ENCODE measurements around the gene DTX3. TPM values are rescaled to one million over a fixed set of nuclear protein-coding genes. Genes with fewer than 3 reads are reported as not detected.

Gene DTX3
- total RNA-seq, 1 experiment from 2014 or later: 23.1 TPM

DNA sequence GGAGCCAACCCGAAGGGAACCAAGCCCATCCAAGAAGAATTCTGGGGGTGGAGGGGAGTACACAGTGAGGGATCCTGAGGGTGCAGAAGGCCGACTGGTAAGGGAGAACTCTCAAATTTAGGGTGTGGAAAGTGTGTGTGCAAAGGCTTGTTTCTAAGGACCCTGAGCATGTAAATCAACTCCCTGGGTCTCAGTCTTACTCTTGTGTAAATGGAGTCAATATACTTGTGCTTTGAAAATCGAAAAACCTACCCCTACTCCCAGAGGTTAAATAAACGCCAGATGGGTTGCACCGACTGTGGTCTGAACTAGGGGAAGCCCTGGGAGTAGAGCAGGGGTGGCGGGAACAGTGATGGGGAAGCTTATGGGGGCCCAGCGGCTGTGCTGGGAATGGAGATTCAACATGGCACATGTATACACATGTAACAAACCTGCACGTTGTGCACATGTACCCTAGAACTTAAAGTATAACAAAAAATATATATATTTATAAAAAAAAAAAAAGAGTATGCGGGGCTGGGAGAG lies 22.4 kb downstream of the DTX3 start:
- Mint-ChIP-seq H3K9me3 (ENCODE audit: low read depth, unreplicated experiment) (no peaks in the 10 kb centered on the region), H3K27me3 (ENCODE audit: unreplicated experiment) (peaks cover 55% of the 10 kb centered on the region), H3K4me1 (ENCODE audit: low read depth, unreplicated experiment) (peaks cover 12% of the 10 kb centered on the region), H3K27ac (ENCODE audit: unreplicated experiment) (no peak overlapping the region), H3K4me3 (ENCODE audit: low read depth, unreplicated experiment) (no peak overlapping the region), H3K36me3 (ENCODE audit: insufficient read depth, unreplicated experiment) (peaks cover 6% of the 10 kb centered on the region)
- intact Hi-C loops (cut with micrococcal nuclease; ENCODE audit: unreplicated experiment): loop anchor here (10.0 kb wide), 1 partner anchor 172 kb away; the partner anchor contains the start of genes GLI1 and INHBE
- no peak for TF ChIP-seq CTCF (IDR thresholded peaks at IDR 0.05; ENCODE audit: unreplicated experiment)
- CTCF ChIA-PET: no interaction called here
- BruUV-seq (replicated peaks): no TSS peak
- no peak for DNase-seq

- Mint-ChIP-seq H3K9me3 (ENCODE audit: low read depth, unreplicated experiment) (no peaks in the 10 kb centered on the region), H3K4me1 (ENCODE audit: low read depth, unreplicated experiment) (peaks cover 13% of the 10 kb centered on the region), H3K27me3 (ENCODE audit: unreplicated experiment) (peaks cover 48% of the 10 kb centered on the region), H3K36me3 (ENCODE audit: insufficient read depth, unreplicated experiment) (peaks cover 13% of the 10 kb centered on the region), H3K27ac (ENCODE audit: unreplicated experiment) (no peak overlapping the region), H3K4me3 (ENCODE audit: low read depth, unreplicated experiment) (no peak overlapping the region)
- TF ChIP-seq CTCF (IDR thresholded peaks at IDR 0.05; ENCODE audit: unreplicated experiment): no peak
- intact Hi-C loops (cut with micrococcal nuclease; ENCODE audit: unreplicated experiment): loop anchor here (10.0 kb wide), 1 partner anchor 173 kb away; the partner anchor contains the start of genes GLI1 and INHBE
- CTCF ChIA-PET: interaction anchor here (0.7 kb wide), 1 partner anchor 412 kb away, joined by 3 read pairs; no protein-coding TSS in a partner anchor
- BruUV-seq (replicated peaks): no TSS peak
- no peak for DNase-seq
Observed at GRCh38 chr12:57627501-57628279, 23.1 kb downstream of the DTX3 start.

- BruUV-seq (replicated peaks): no TSS peak
- H3K36me3 Mint-ChIP-seq (ENCODE audit: insufficient read depth, unreplicated experiment): peaks cover 17% of the 10 kb centered on the region
- H3K4me1 Mint-ChIP-seq (ENCODE audit: low read depth, unreplicated experiment): peaks cover 17% of the 10 kb centered on the region
- DNase-seq: no peak
- no peaks in the 10 kb centered on the region for H3K9me3 Mint-ChIP-seq (ENCODE audit: low read depth, unreplicated experiment)
- TF ChIP-seq CTCF (IDR thresholded peaks at IDR 0.05; ENCODE audit: unreplicated experiment): no peak
- H3K27ac Mint-ChIP-seq (ENCODE audit: unreplicated experiment): no peak overlapping the region
- no peak overlapping the region for H3K4me3 Mint-ChIP-seq (ENCODE audit: low read depth, unreplicated experiment)
- intact Hi-C loops (cut with micrococcal nuclease; ENCODE audit: unreplicated experiment): loop anchor here (10.0 kb wide), 1 partner anchor 174 kb away; the partner anchor contains the start of genes GLI1 and INHBE
- peaks cover 39% of the 10 kb centered on the region for H3K27me3 Mint-ChIP-seq (ENCODE audit: unreplicated experiment)
- CTCF ChIA-PET: interaction anchor here (0.7 kb wide), 1 partner anchor 413 kb away, joined by 3 read pairs; no protein-coding TSS in a partner anchor
Observed at GRCh38 chr12:57628280-57629191, 23.9 kb downstream of the DTX3 start.

- intact Hi-C loops (cut with micrococcal nuclease; ENCODE audit: unreplicated experiment): loop anchor here (10.0 kb wide), 2 partner anchors 55 to 175 kb away; partner anchors contain the start of genes GLI1 and INHBE
- TF ChIP-seq CTCF (IDR thresholded peaks at IDR 0.05; ENCODE audit: unreplicated experiment): no peak
- CTCF ChIA-PET: interaction anchor here (0.5 kb wide), 1 partner anchor 256 kb away, joined by 3 read pairs; no protein-coding TSS in a partner anchor
- Mint-ChIP-seq H3K9me3 (ENCODE audit: low read depth, unreplicated experiment) (no peaks in the 10 kb centered on the region), H3K27ac (ENCODE audit: unreplicated experiment) (no peak overlapping the region), H3K4me3 (ENCODE audit: low read depth, unreplicated experiment) (no peak overlapping the region), H3K27me3 (ENCODE audit: unreplicated experiment) (peaks cover 25% of the 10 kb centered on the region), H3K36me3 (ENCODE audit: insufficient read depth, unreplicated experiment) (peaks cover 17% of the 10 kb centered on the region), H3K4me1 (ENCODE audit: low read depth, unreplicated experiment) (peaks cover 20% of the 10 kb centered on the region)
- no peak for DNase-seq
- BruUV-seq (replicated peaks): no TSS peak
Observed at GRCh38 chr12:57629897-57630471, 25.4 kb downstream of the DTX3 start.

All from Calu3 (cell line).